ACHN (cell line): Measurements from ENCODE around the gene TMEM109.

Experiments used
- DNase-seq: peaks from one replicate; pipeline ENCODE4 v3.0.0-alpha.2; 2015
- in situ Hi-C: cut with HindIII; loops from 2 replicates; pipeline ENCODE4 v1.10.0; 2017; ENCODE audit warnings: low sequenced_read_pairs, low pct_ligation_motif_present, low pct_unique_long_range_greater_than_20kb

TMEM109 gene

DNA sequence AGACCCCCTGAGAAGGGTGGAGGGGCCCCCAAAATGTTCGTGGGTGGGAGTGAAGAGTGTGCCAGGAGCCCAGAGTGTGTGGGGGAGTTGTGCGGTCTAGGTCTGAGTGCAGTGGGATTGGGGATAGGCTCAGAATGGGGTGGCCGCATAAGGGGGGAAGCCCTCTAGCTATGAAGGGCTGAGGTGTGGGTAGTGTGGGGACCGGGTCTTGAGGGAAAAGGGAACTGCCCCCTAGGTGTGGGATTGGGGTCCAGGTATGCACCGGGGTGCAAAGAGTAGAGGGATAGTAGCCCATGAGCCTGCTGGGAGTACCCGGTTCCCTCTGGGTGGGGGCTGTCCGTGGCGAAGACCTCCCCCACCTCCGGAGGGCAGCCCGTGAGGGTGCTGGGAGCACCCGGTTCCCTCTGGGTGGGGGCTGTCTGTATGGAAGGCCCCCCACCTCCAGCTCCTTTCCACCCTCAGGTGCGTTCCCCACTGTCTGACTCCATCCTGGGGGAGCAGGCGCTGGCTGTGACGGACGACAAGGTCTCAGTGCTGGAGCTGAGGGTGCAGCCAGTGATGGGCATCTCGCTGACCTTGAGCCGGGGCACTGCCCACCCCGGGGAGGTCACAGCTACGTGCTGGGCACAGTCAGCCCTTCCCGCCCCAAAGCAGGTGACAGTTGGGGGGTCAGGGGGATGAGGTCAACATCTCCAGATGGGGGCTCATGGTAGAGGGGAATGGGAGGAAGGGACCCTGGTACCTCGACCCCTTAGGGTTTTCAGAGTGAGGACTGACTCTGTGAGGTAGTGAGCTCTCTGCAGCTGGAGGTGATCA is 21.0 kb downstream of the TMEM109 start:
- DNase-seq = no peak
- in situ Hi-C loops = no loop called here

DNA sequence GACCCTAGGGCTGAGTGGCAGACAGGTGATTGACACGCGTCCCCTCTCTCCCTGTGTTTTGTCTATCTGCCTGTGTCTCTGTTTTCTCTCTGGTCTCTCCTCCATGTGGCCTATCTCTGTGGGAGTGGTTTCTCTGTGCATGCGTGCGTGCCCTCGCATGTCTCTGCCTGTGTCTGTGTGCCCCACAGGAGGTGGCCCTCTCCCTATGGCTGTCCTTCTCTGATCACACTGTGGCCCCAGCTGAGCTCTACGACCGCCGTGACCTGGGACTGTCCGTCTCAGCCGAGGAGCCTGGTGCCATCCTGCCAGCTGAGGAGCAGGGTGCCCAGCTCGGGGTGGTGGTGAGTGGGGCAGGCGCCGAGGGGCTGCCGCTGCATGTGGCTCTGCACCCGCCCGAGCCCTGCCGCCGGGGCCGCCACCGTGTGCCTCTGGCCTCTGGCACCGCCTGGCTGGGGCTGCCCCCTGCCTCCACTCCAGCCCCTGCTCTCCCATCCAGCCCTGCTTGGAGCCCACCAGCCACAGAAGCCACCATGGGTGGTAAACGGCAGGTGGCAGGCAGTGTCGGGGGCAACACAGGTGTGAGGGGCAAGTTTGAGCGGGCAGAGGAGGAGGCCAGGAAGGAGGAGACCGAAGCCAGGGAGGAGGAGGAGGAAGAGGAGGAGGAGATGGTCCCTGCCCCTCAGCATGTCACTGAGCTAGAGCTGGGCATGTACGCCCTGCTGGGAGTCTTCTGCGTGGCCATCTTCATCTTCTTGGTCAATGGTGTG is 21.9 kb downstream of the TMEM109 start:
- DNase-seq = no peak
- in situ Hi-C loops = no loop called here

DNA sequence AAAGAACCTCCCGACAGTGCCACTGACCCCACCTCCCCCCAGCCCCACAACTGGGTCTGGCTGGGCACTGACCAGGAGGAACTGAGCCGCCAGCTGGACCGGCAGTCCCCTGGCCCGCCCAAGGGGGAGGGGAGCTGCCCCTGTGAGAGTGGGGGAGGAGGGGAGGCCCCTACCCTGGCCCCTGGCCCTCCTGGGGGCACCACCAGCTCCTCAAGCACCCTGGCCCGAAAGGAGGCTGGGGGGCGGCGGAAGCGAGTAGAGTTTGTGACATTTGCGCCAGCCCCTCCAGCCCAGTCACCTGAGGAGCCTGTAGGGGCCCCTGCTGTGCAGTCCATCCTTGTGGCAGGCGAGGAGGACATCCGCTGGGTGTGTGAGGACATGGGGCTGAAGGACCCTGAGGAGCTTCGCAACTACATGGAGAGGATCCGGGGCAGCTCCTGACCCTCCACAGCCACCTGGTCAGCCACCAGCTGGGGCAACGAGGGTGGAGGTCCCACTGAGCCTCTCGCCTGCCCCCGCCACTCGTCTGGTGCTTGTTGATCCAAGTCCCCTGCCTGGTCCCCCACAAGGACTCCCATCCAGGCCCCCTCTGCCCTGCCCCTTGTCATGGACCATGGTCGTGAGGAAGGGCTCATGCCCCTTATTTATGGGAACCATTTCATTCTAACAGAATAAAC is 22.6 kb downstream of the TMEM109 start:
- in situ Hi-C loops = no loop called here
- no peak for DNase-seq

DNA sequence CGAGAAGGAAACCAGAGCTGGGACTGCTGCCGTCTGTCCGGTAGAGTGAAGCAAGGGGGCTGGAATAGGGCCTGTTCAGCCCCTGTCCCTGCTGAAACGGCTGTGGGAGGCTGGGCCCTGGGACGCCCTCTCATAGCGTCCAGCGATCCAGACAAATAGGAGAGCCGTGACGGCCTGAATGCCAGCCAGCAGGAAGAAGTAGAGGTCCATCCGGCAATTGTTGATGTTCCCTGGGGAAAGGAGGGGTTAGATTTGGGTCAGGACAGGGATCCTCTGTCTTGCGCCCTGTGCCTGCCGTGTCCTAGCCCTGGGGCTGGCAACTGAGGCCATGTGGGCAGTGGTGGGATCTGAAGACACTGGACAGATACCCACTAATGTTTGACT is 23.2 kb downstream of the TMEM109 start:
- no peak for DNase-seq
- in situ Hi-C loops = no loop called here

DNA sequence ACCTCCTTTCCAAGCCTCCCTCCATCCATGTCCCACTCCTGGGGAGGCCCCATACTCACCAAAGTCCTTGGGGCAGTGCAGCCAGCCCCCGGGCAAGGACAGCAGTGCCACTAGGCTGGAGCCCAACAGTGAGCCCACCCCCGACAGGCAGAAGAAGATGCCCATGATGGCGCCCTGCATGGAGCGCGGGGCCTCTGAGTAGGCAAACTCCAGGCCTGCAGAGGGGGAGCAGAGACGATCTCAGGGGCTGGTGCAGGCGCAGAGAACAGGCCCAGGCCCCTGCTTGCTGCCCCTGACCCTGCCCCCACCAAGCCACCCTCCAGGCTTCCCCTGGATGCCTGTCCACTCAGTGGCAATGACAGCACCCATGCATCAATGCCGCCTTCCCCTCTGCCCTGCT is 23.9 kb downstream of the TMEM109 start:
- in situ Hi-C loops = no loop called here
- DNase-seq = no peak

DNA sequence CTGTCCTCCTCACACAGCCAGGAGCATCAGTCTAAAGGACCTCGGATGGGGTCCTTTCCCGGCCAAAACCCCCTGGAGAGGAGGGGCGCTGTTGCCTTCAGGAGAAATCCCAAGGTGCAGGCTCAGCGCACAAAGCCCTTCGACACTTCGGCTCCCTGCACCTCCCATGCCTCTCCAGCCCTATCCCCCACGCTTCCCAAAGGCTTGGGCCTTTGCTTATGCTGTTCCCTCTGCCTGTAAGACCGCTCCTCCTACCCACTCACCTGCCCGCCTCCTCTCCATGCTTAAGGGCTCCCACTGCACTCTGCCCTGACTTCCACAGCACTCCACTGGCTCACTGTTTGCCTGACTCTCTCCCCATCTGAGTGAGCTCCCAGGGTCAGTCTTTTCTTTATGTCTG is 24.5 kb downstream of the TMEM109 start:
- in situ Hi-C loops = no loop called here
- DNase-seq = no peak

DNA sequence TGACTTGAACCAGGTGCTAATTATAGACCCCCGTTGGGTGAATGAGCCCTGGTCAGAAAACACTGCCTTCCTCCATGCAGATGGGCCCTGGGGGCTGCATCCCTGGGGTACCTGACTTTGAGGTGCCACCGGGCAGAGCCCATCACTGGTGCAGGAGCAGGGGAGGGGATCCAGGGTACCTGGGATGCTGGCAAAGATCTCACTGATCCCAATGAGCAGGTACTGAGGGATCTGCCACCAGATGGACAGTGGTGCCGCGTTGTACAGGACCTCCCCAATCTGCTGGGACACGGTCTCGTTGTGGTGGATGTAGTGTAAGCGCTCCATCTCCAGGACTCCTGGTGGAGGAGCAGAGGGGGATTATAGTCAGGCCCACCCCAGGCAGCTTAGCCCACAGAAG is 25.3 kb downstream of the TMEM109 start:
- in situ Hi-C loops = no loop called here
- no peak for DNase-seq

- DNase-seq = no peak
- in situ Hi-C loops = no loop called here
These were observed 25.9 kb downstream of the TMEM109 start for GRCh38 chr11:60939855-60940254.

GRCh38 chr11:60941371-60942119 is 27.6 kb downstream of the TMEM109 start:
- in situ Hi-C loops = no loop called here
- no peak for DNase-seq

DNA sequence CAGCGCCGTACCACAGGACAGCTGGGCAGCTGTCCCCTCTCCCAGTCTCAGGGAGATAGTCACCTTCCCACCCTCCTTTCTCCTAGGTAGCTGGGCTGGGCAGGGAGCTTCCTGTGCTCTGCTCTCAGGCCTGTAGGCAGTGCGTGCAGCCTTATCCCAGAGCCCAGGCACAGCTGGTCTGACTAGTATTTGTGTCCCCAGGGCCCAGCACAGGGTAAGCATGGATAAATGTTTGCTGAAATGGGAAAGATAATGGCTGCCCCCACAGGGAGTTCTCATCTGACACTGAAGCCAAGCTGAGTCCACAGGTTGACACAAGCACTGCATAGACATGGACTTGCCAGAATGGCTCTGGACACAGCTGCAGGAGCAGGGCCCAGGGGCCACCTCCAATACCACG is 28.3 kb downstream of the TMEM109 start:
- in situ Hi-C loops = no loop called here
- no peak for DNase-seq

- no peak for DNase-seq
- in situ Hi-C loops = no loop called here
These were observed 29.1 kb downstream of the TMEM109 start for GRCh38 chr11:60942970-60943565.

DNA sequence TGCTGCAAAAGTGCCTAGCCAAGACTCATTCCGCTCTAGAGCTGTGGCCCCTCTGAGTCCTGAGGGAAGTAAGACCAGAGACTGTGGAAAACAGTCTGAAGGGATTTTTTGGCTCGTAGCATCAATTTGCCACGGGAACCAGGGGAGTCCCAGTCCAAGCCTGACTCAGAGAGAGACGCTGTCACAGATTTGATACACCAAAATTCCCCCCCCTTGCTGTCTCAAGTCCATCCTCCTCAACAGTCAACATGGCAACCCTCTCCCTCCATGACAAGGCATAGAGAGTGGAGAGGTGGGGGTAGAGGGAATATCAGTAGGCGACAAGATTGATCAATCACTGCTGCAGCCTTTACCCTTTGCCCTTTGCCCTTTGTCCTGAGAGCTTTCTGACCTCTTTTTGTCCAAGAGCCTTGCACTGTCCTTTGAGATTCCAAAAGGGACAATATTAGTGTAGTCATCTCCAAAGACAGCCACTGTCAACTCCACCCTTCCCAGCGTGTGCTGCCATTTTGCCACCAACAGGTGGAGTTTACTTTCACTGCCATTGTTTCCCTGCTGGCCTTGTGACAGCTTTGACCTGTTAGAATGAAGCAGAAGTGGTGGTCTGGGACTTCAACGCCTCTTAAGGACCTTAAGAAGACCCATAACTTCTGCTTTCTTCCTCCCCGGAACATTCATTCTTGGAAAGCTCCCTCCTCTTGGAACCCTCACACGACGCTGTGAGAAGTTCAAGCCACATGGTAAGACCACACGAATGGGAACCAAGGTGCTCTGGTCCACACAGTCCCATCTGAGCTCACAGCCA is 30.7 kb downstream of the TMEM109 start:
- in situ Hi-C loops = no loop called here
- no peak for DNase-seq

DNA sequence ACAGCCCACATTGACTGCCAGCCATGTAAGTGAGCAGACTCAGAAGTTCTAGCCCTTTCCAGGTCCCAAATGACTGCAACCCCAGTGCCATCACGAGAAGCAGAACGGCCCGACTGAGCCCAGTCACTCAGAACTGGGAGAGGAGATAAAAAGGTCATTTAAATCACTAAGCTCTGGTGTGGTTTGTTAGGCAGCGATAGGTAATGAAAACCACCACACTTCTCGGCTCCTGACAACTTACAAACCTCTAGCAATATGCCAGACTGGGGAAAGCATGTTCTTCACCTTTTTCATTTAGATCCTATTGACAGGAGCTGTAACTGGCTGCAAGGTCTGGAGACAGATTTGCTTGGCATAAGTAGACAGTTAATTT is 31.3 kb downstream of the TMEM109 start:
- in situ Hi-C loops = no loop called here
- no peak for DNase-seq

GRCh38 chr11:60946601-60947264 is 32.8 kb downstream of the TMEM109 start:
- in situ Hi-C loops = no loop called here
- no peak for DNase-seq

- in situ Hi-C loops = no loop called here
- DNase-seq = no peak
These were observed 33.7 kb downstream of the TMEM109 start for GRCh38 chr11:60947700-60948099.

DNA sequence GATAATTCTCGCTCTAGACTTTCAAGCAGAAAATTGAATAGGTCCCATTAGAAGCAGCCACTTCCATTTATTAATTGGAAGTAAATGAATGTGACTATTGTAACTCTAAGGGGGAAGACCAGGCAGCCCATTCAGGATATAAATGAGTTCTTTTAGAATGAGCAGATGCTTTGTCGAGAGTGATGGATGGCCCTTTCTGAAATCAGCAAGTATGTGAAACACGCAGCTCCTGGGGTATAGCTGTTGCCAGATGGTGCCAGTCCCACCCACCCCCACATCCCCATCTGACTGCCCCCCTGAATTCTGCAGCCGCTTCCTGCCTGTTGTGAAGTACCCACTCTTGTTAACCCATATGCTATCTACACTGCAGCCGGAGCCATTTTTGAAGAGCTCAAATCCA is 34.3 kb downstream of the TMEM109 start:
- no peak for DNase-seq
- in situ Hi-C loops = no loop called here

- DNase-seq = no peak
- in situ Hi-C loops = no loop called here
These were observed 36.1 kb downstream of the TMEM109 start for GRCh38 chr11:60950024-60950423.
